Thymus (tissue), 11 donors: ENCODE results near the gene SAA2. TPM values are rescaled to one million over a fixed set of nuclear protein-coding genes. Genes with fewer than 3 reads are reported as not detected.
"Not testable (repeated sequence)": the region's sequence is repeated elsewhere in the genome, so short reads cannot be mapped to it uniquely, and the experiment has no call there.

Experiments
- DNase-seq, 9 donors: peaks; one replicate each; pipeline ENCODE4 v3.0.0-alpha.2; 2013; ENCODE audit warnings: low spot score in 9 of 9, low read depth in 6 of 9, missing footprints in 1 of 9
- H3K27ac ChIP-seq, 2 donors: one replicate each; pipeline ENCODE4 v1.5.1; 2013; ENCODE audit warnings: control low read depth in 1 of 2, low read depth in 1 of 2, low read length in 1 of 2, mild to moderate bottlenecking in 1 of 2, moderate library complexity in 1 of 2
- H3K27me3 ChIP-seq, 2 donors: one replicate each; pipeline ENCODE4 v1.5.1; 2013; ENCODE audit warnings: low read length in 1 of 2; ENCODE audit not compliant: control insufficient read depth in 2 of 2, insufficient read depth in 1 of 2
- H3K36me3 ChIP-seq, 2 donors: one replicate each; pipeline ENCODE4 v1.5.1; 2013; ENCODE audit warnings: low read length in 1 of 2, mild to moderate bottlenecking in 1 of 2, moderate library complexity in 1 of 2; ENCODE audit not compliant: control insufficient read depth in 2 of 2, insufficient read depth in 2 of 2
- H3K4me1 ChIP-seq, 2 donors: one replicate each; pipeline ENCODE4 v1.5.1; 2013; ENCODE audit warnings: low read length in 2 of 2; ENCODE audit not compliant: control insufficient read depth in 2 of 2, insufficient read depth in 2 of 2
- H3K4me3 ChIP-seq, 2 donors: one replicate each; pipeline ENCODE4 v1.5.1; 2013; ENCODE audit warnings: low read length in 2 of 2, control low read depth in 1 of 2, mild to moderate bottlenecking in 1 of 2
- H3K9me3 ChIP-seq, 2 donors: one replicate each; pipeline ENCODE4 v1.5.1; 2013; ENCODE audit warnings: low read length in 1 of 2, mild to moderate bottlenecking in 1 of 2; ENCODE audit not compliant: control insufficient read depth in 2 of 2, insufficient read depth in 1 of 2
- WGBS: extraction: QIAGEN DNeasy Blood & Tissue Kit; methylation state at CpG from one replicate; pipeline ENCODE4 v1.1.7; 2013; 5-methylcytosine and 5-hydroxymethylcytosine counted together
- polyA plus RNA-seq: library from polyadenylated mRNA; stranded (reverse); fragments of 200-250 nt; gene quantifications from one replicate; pipeline ENCODE4 v1.2.3, GENCODE V29; 2013
- total RNA-seq: library from RNA; stranded (reverse); fragments of 120-200 nt; gene quantifications from one replicate; pipeline ENCODE4 v1.2.4, GENCODE V29; 2013
- donor health status: healthy.

SAA2 gene
- total and polyA plus RNA-seq, 2 donors = 7.9 to 605 TPM

GRCh38 chr11:18221274-18221876 is 27.1 kb downstream of the SAA2 start:
- H3K9me3 ChIP-seq = peaks cover 0 to 7% of the 10 kb centered on the region in 2 donors
- 96% methylated on average over 5 of the region's 5 CpGs for WGBS
- H3K36me3 ChIP-seq = no peaks in the 10 kb centered on the region
- no peak overlapping the region for H3K4me3 ChIP-seq
- no peak overlapping the region for H3K27ac ChIP-seq
- H3K27me3 ChIP-seq = no peaks in the 10 kb centered on the region
- H3K4me1 ChIP-seq = no peaks in the 10 kb centered on the region
- no peak for DNase-seq

GRCh38 chr11:18209058-18209457 is 39.4 kb downstream of the SAA2 start:
- Histone ChIP-seq H3K4me1 (no peaks in the 10 kb centered on the region), H3K9me3 (no peaks in the 10 kb centered on the region), H3K36me3 (no peaks in the 10 kb centered on the region), H3K27ac (no peak overlapping the region), H3K27me3 (peaks cover 3 to 32% of the 10 kb centered on the region in 2 donors), H3K4me3 (no peak overlapping the region)
- no peak for DNase-seq
- WGBS = 32% methylated on average over 33 of the region's 33 CpGs

GRCh38 chr11:18204771-18205170 is 43.7 kb downstream of the SAA2 start:
- no peak for DNase-seq
- Histone ChIP-seq H3K9me3 (no peaks in the 10 kb centered on the region), H3K4me1 (no peaks in the 10 kb centered on the region), H3K27me3 (peaks cover 3 to 28% of the 10 kb centered on the region in 2 donors), H3K4me3 (no peak overlapping the region), H3K36me3 (no peaks in the 10 kb centered on the region), H3K27ac (no peak overlapping the region)

GRCh38 chr11:18204220-18204619 is 44.2 kb downstream of the SAA2 start:
- WGBS = 97% methylated on average over 3 of the region's 3 CpGs
- peaks cover 3 to 24% of the 10 kb centered on the region in 2 donors for H3K27me3 ChIP-seq
- H3K4me1 ChIP-seq = no peaks in the 10 kb centered on the region
- H3K4me3 ChIP-seq = no peak overlapping the region
- H3K27ac ChIP-seq = no peak overlapping the region
- H3K36me3 ChIP-seq = no peaks in the 10 kb centered on the region
- no peak for DNase-seq
- no peaks in the 10 kb centered on the region for H3K9me3 ChIP-seq

GRCh38 chr11:18203723-18204122 is 44.7 kb downstream of the SAA2 start:
- DNase-seq = no peak
- peaks cover under 1 to 19% of the 10 kb centered on the region in 2 donors for H3K27me3 ChIP-seq
- no peaks in the 10 kb centered on the region for H3K4me1 ChIP-seq
- H3K36me3 ChIP-seq = no peaks in the 10 kb centered on the region
- H3K9me3 ChIP-seq = no peaks in the 10 kb centered on the region
- 16% methylated on average over 6 of the region's 6 CpGs for WGBS
- H3K27ac ChIP-seq = no peak overlapping the region
- H3K4me3 ChIP-seq = no peak overlapping the region

GRCh38 chr11:18197738-18198137 is 50.7 kb downstream of the SAA2 start:
- not testable (repeated sequence) for H3K4me1 ChIP-seq, H3K27me3 ChIP-seq, H3K27ac ChIP-seq, DNase-seq, H3K36me3 ChIP-seq, H3K9me3 ChIP-seq, H3K4me3 ChIP-seq
- 70% methylated on average over 3 of the region's 3 CpGs for WGBS

- Histone ChIP-seq H3K4me1 (no peaks in the 10 kb centered on the region), H3K36me3 (no peaks in the 10 kb centered on the region), H3K27ac (no peak overlapping the region), H3K27me3 (no peaks in the 10 kb centered on the region), H3K4me3 (no peak overlapping the region), H3K9me3 (no peaks in the 10 kb centered on the region)
- WGBS = 98% methylated on average over 2 of the region's 2 CpGs
- no peak for DNase-seq
These were observed 51.9 kb downstream of the SAA2 start for GRCh38 chr11:18196532-18196931.

Other genes with a start within 250 kb of the SAA2 start
- gene SERGEF, start 235.6 kb downstream of the SAA2 start, total RNA-seq = 52.8 TPM
- 84.2 TPM for gene SERGEF, start 235.6 kb downstream of the SAA2 start, polyA plus RNA-seq
- 0.24 TPM for gene TPH1, start 202.4 kb downstream of the SAA2 start, total RNA-seq
- gene TPH1, start 202.4 kb downstream of the SAA2 start, polyA plus RNA-seq = 0.75 TPM
- gene SAAL1, start 142.6 kb downstream of the SAA2 start, total RNA-seq = 25.9 TPM
- 19.4 TPM for gene SAAL1, start 142.6 kb downstream of the SAA2 start, polyA plus RNA-seq
- not detected for gene MRGPRX3, start 116.1 kb downstream of the SAA2 start, total RNA-seq
- gene MRGPRX3, start 116.1 kb downstream of the SAA2 start, polyA plus RNA-seq = 0.05 TPM
- gene MRGPRX4, start 75.8 kb downstream of the SAA2 start, total RNA-seq = not detected
- 0.07 TPM for gene MRGPRX4, start 75.8 kb downstream of the SAA2 start, polyA plus RNA-seq
- 0.61 TPM for gene SAA4, start 11.9 kb downstream of the SAA2 start, total RNA-seq
- 19.4 TPM for gene SAA4, start 11.9 kb downstream of the SAA2 start, polyA plus RNA-seq
- 19.0 TPM for gene SAA1, start 17.6 kb upstream of the SAA2 start, total RNA-seq
- gene SAA1, start 17.6 kb upstream of the SAA2 start, polyA plus RNA-seq = 1,843 TPM
- gene HPS5, start 73.5 kb upstream of the SAA2 start, total RNA-seq = 29.7 TPM
- gene HPS5, start 73.5 kb upstream of the SAA2 start, polyA plus RNA-seq = 20.2 TPM
- 38.9 TPM for gene GTF2H1, start 73.9 kb upstream of the SAA2 start, total RNA-seq
- 35.4 TPM for gene GTF2H1, start 73.9 kb upstream of the SAA2 start, polyA plus RNA-seq
- 581 TPM for gene LDHA, start 145.9 kb upstream of the SAA2 start, total RNA-seq
- 364 TPM for gene LDHA, start 145.9 kb upstream of the SAA2 start, polyA plus RNA-seq
- not detected for gene LDHC, start 163.7 kb upstream of the SAA2 start, total RNA-seq
- 0.16 TPM for gene LDHC, start 163.7 kb upstream of the SAA2 start, polyA plus RNA-seq
- not detected for gene LDHAL6A, start 207.2 kb upstream of the SAA2 start, total RNA-seq
- gene LDHAL6A, start 207.2 kb upstream of the SAA2 start, polyA plus RNA-seq = 0.07 TPM